ENCODE results near the gene RFX4.

DNA sequence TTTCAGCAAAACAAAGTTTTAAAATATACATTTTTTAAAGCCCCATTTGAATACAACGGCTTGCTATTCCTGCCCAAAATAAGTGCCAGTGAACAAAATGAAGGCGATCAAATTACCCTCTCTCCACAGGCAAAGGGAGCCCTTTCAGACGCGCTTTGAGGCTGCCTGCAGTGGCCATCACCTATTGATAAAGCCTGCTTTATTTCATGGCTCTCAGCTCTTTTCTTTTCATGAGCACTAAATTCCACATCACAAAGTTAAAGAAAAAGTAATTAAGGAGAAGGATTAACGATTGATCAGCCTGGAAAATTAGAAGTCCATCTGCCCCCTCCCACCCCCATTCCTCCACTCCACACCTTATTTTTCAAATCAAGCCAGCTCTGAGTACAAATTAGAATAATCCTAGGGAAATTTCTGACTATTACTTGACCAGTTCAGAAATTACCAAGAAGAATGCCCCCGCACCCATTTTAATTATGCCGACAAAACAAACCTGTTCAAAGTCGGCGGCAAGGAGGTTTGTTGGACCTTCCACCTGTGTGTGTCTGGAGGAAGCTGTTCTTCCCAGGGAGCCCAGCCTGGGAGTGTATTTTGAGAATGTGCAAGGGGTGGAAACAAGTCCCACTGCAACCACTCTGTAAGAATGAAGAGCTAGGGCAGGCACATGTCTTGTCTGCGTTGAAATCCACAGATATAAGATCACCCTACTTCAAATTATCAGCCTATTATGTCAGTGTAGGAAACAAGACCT is 127.5 kb downstream of the RFX4 start:
- TF ChIP-seq POLR2AphosphoS5 (IDR thresholded peaks at IDR 0.05) (no peak), CTCF (IDR thresholded peaks at IDR 0.05) (no peak), POLR2A (IDR thresholded peaks at IDR 0.05; ENCODE audit: low read depth) (no peak)
